ENCODE data around the gene PRPF38B. TPM values are rescaled to one million over a fixed set of nuclear protein-coding genes. Genes with fewer than 3 reads are reported as not detected.
"Not testable (repeated sequence)": the region's sequence is repeated elsewhere in the genome, so short reads cannot be mapped to it uniquely, and the experiment has no call there.

PRPF38B gene
- total RNA-seq, 1 experiment from 2014 or later: 46.4 TPM

DNA sequence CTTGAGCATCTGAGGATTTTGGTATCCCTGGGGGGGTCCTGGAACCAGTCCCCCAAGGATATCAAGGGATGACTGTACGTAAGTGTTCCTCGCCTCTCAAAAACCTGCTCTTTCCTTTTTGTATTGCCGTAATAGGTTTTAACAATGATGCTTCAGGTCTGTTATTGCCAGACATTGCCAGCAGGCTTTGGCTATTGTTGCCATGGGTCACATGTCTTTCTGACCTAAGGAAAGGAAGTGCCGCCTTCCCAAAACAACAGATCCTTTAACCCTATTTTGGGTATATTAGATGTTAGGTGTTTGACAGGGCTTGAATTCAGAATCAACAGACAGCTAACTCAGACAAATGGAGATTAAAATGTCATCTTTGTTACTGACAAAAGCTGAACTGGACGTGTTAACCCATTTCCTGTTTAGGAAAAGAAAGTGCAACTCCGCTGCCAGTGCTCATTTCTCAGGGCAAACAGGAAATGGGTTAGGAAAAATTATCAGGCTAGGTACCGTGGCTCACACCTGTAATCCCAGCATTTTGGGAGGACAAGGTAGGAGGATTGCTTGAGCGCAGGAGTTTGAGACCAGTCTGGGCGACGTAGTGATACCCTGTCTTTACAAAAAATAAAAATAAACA, 12.4 kb upstream of the PRPF38B start (continued):
- no peak for TF ChIP-seq TCF7L2 (IDR thresholded peaks at IDR 0.05; ENCODE audit: borderline replicate concordance, extremely low read depth, insufficient read depth, insufficient read length)
- TF ChIP-seq CEBPB (IDR thresholded peaks at IDR 0.05; ENCODE audit: low read depth): no peak

GRCh38 chr1:108681701-108682100, 10.4 kb upstream of the PRPF38B start:
- H3K36me3 ChIP-seq (ENCODE audit: control insufficient read depth in 1 of 2, insufficient read depth in 2 of 2, low read length in 2 of 2); H2AFZ ChIP-seq (ENCODE audit: low read depth, low read length, poor library complexity, severe bottlenecking); H3K79me2 ChIP-seq (ENCODE audit: insufficient read depth, low read length); H3K27ac ChIP-seq (ENCODE audit: low read depth, low read length); DNase-seq (ENCODE audit: low read depth, low spot score); H3K4me2 ChIP-seq (ENCODE audit: low read length); CTCF ChIA-PET; ATAC-seq; H3K4me1 ChIP-seq (ENCODE audit: control insufficient read depth in 1 of 2, insufficient read depth in 2 of 2, low read length in 2 of 2); H3K27me3 ChIP-seq (ENCODE audit: insufficient read depth, low read length); H4K20me1 ChIP-seq (ENCODE audit: insufficient read depth); H3K9ac ChIP-seq (ENCODE audit: low read length); H3K4me3 ChIP-seq (replicated peaks in 1 of 2; ENCODE audit: low read depth in 1 of 2, low read length in 2 of 2); RAD21 ChIA-PET (ENCODE audit: low non-redundant PET in 1 of 2, low total read pairs in 2 of 2, uncharacterized antibody in 2 of 2, unreplicated experiment in 2 of 2); intact Hi-C loops (cut with micrococcal nuclease); H3K9me3 ChIP-seq (ENCODE audit: control insufficient read depth in 1 of 2, insufficient read depth in 1 of 2, low read depth in 1 of 2, low read length in 2 of 2); BruUV-seq (replicated peaks); H3K9me2 ChIP-seq (ENCODE audit: insufficient read depth): not testable (repeated sequence)
- POLR2A ChIA-PET: interaction anchor here (5.2 kb wide), 1 partner anchor 10 kb away, joined by 17 read pairs; the partner anchor contains the start of gene PRPF38B

DNA sequence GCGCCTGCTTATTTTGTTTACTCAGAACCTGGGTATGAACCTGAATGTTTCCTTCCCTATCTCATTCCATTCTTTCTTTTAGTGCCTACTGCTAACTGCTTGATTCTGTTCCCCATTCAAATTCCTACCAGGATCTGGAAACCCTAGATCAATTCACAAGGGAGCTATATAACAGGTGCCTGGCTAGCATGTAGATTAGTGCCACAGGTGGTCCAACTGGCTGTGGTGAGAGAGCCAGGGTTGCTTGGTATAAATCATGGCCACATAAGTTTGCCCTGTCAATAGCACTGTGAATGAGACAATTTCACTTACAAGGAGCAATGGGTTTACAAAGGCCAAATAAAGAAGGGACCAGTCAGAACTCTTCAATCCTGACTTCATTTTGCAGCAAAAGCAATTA, 6.6 kb upstream of the PRPF38B start:
- Histone ChIP-seq H3K4me3 (replicated peaks in 1 of 2; ENCODE audit: low read depth in 1 of 2, low read length in 2 of 2) (no peak overlapping the region), H4K20me1 (ENCODE audit: insufficient read depth) (no peaks in the 10 kb centered on the region), H3K27ac (ENCODE audit: low read depth, low read length) (no peak overlapping the region), H3K9me3 (ENCODE audit: control insufficient read depth in 1 of 2, insufficient read depth in 1 of 2, low read depth in 1 of 2, low read length in 2 of 2) (no peaks in the 10 kb centered on the region), H3K36me3 (ENCODE audit: control insufficient read depth in 1 of 2, insufficient read depth in 2 of 2, low read length in 2 of 2) (no peaks in the 10 kb centered on the region), H3K9ac (ENCODE audit: low read length) (no peak overlapping the region), H3K27me3 (ENCODE audit: insufficient read depth, low read length) (no peaks in the 10 kb centered on the region), H2AFZ (ENCODE audit: low read depth, low read length, poor library complexity, severe bottlenecking) (no peak overlapping the region), H3K4me2 (ENCODE audit: low read length) (no peak overlapping the region), H3K9me2 (ENCODE audit: insufficient read depth) (no peaks in the 10 kb centered on the region), H3K79me2 (ENCODE audit: insufficient read depth, low read length) (peaks cover under 1% of the 10 kb centered on the region; the same call in 1 of the 2 replicates), H3K4me1 (ENCODE audit: control insufficient read depth in 1 of 2, insufficient read depth in 2 of 2, low read length in 2 of 2) (peaks cover 0 to under 1% of the 10 kb centered on the region in 2 experiments; a peak in 1 of 4 replicates)
- RAD21 ChIA-PET (ENCODE audit: low non-redundant PET in 1 of 2, low total read pairs in 2 of 2, uncharacterized antibody in 2 of 2, unreplicated experiment in 2 of 2): no interaction called here
- POLR2A ChIA-PET: no interaction called here
- intact Hi-C loops (cut with micrococcal nuclease): no loop called here
- DNase-seq (ENCODE audit: low read depth, low spot score) (no peak), ATAC-seq (no peak)
- TF ChIP-seq SRF (IDR thresholded peaks at IDR 0.05; ENCODE audit: low read depth) (no peak), YY1 (IDR thresholded peaks at IDR 0.05; ENCODE audit: extremely low read depth, insufficient replicate concordance, low read depth, low read length) (no peak), SP1 (IDR thresholded peaks at IDR 0.05; ENCODE audit: low read depth) (no peak), FOSL1 (IDR thresholded peaks at IDR 0.05; ENCODE audit: low read depth) (no peak), POLR2A (IDR thresholded peaks at IDR 0.05; ENCODE audit: borderline replicate concordance, extremely low read depth, insufficient read depth, insufficient read length) (no peak)
- TF ChIP-seq, protein P1, sequence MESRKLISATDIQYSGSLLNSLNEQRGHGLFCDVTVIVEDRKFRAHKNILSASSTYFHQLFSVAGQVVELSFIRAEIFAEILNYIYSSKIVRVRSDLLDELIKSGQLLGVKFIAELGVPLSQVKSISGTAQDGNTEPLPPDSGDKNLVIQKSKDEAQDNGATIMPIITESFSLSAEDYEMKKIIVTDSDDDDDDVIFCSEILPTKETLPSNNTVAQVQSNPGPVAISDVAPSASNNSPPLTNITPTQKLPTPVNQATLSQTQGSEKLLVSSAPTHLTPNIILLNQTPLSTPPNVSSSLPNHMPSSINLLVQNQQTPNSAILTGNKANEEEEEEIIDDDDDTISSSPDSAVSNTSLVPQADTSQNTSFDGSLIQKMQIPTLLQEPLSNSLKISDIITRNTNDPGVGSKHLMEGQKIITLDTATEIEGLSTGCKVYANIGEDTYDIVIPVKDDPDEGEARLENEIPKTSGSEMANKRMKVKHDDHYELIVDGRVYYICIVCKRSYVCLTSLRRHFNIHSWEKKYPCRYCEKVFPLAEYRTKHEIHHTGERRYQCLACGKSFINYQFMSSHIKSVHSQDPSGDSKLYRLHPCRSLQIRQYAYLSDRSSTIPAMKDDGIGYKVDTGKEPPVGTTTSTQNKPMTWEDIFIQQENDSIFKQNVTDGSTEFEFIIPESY (IDR thresholded peaks at IDR 0.05; ENCODE audit: extremely low read depth, insufficient replicate concordance, low read length): no peak
- CTCF ChIA-PET: no interaction called here
- no TSS peak for BruUV-seq (replicated peaks)
